GM12875 (cell line): ENCODE results near the gene GAS5.
"Not testable (repeated sequence)": the region's sequence is repeated elsewhere in the genome, so short reads cannot be mapped to it uniquely, and the experiment has no call there.

Source experiments
- H3K4me3 ChIP-seq: one replicate; pipeline ENCODE4 v1.5.1; 2011; ENCODE audit warnings: low read depth, low read length, control low read depth
- CTCF ChIP-seq: IDR thresholded peaks from 2 replicates; pipeline ENCODE4 v1.5.1; 2011; ENCODE audit warnings: low read depth, mild to moderate bottlenecking, control low read depth, inconsistent platforms, low read length, moderate library complexity, borderline replicate concordance; ENCODE audit not compliant: insufficient read depth

The GAS5 gene

GRCh38 chr1:173886746-173887611, 19.2 kb upstream of the GAS5 start:
- H3K4me3 ChIP-seq: no peak overlapping the region
- no peak for TF ChIP-seq CTCF

GRCh38 chr1:173884701-173885100, 16.9 kb upstream of the GAS5 start:
- H3K4me3 ChIP-seq: no peak overlapping the region
- TF ChIP-seq CTCF: no peak

GRCh38 chr1:173881117-173881516, 13.3 kb upstream of the GAS5 start:
- not testable (repeated sequence) for H3K4me3 ChIP-seq

- TF ChIP-seq CTCF: no peak
- no peak overlapping the region for H3K4me3 ChIP-seq
These were observed 10.5 kb upstream of the GAS5 start for GRCh38 chr1:173878251-173878650.

- TF ChIP-seq CTCF: no peak
- H3K4me3 ChIP-seq: no peak overlapping the region
These were observed 8.9 kb upstream of the GAS5 start for GRCh38 chr1:173876732-173877131.

GRCh38 chr1:173871500-173871899, 3.7 kb upstream of the GAS5 start:
- no peak for TF ChIP-seq CTCF
- no peak overlapping the region for H3K4me3 ChIP-seq

- H3K4me3 ChIP-seq: peak overlapping the region; percentile 1
- TF ChIP-seq CTCF: no peak
These were observed 3.3 kb upstream of the GAS5 start for GRCh38 chr1:173871091-173871490.
